Muscle layer of colon (tissue), 2 donors: ENCODE results near the gene CARD11.

Source experiments
- H3K27ac ChIP-seq: one replicate; pipeline ENCODE4 v1.7.0; 2013; ENCODE audit warnings: low read depth, mild to moderate bottlenecking, low read length, moderate library complexity
- H3K27me3 ChIP-seq, 2 donors: one replicate each; pipeline ENCODE4 v1.7.0; 2013; ENCODE audit warnings: low read length in 2 of 2, mild to moderate bottlenecking in 2 of 2; ENCODE audit not compliant: insufficient read depth in 2 of 2, control insufficient read depth in 1 of 2
- H3K36me3 ChIP-seq: one replicate; pipeline ENCODE4 v1.7.0; 2013; ENCODE audit warnings: mild to moderate bottlenecking, low read length; ENCODE audit not compliant: insufficient read depth
- H3K4me1 ChIP-seq: one replicate; pipeline ENCODE4 v1.7.0; 2013; ENCODE audit warnings: mild to moderate bottlenecking, low read length; ENCODE audit not compliant: insufficient read depth
- H3K4me3 ChIP-seq, 2 donors: one replicate each; pipeline ENCODE4 v1.7.0; 2013; ENCODE audit warnings: low read length in 2 of 2, low read depth in 1 of 2, mild to moderate bottlenecking in 1 of 2, moderate library complexity in 1 of 2
- H3K9ac ChIP-seq: one replicate; pipeline ENCODE4 v1.7.0; 2013; ENCODE audit warnings: low read length
- H3K9me3 ChIP-seq: one replicate; pipeline ENCODE4 v1.7.0; 2013; ENCODE audit warnings: mild to moderate bottlenecking, low read length
- donor health status: abdominal sarcoma.
- donor health status: Adenocarcinoma of cecum.

The CARD11 gene

GRCh38 chr7:2996141-2996540 is 47.5 kb downstream of the CARD11 start:
- H3K9me3 ChIP-seq: no peaks in the 10 kb centered on the region
- no peak overlapping the region for H3K4me3 ChIP-seq
- no peaks in the 10 kb centered on the region for H3K4me1 ChIP-seq
- no peaks in the 10 kb centered on the region for H3K36me3 ChIP-seq
- no peak overlapping the region for H3K9ac ChIP-seq
- no peak overlapping the region for H3K27ac ChIP-seq
- H3K27me3 ChIP-seq: no peaks in the 10 kb centered on the region

DNA sequence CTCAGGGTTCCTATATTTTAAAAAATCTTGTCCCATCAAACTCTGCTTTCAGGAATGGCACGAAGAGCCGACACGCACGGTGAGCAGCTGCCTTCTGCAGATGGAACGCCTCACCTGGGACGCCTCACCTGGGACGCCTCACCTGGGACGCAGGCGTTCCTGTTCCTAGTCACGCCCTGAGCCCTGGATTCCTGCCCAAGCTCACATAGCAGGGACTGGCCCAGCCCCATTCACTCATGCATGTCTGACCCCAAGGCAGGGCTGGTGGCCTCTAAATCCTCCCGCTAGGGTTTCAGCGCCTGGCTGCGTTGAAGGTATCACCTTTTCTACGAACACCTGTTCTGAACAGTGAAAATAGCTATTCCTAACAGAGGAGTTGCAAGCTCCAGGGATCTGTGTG is 49.8 kb downstream of the CARD11 start:
- H3K27me3 ChIP-seq: no peaks in the 10 kb centered on the region
- no peaks in the 10 kb centered on the region for H3K9me3 ChIP-seq
- no peaks in the 10 kb centered on the region for H3K4me1 ChIP-seq
- H3K4me3 ChIP-seq: no peak overlapping the region
- H3K9ac ChIP-seq: no peak overlapping the region
- H3K27ac ChIP-seq: no peak overlapping the region
- H3K36me3 ChIP-seq: no peaks in the 10 kb centered on the region

- Histone ChIP-seq H3K36me3 (no peaks in the 10 kb centered on the region), H3K9me3 (no peaks in the 10 kb centered on the region), H3K4me3 (no peak overlapping the region), H3K27ac (no peak overlapping the region), H3K4me1 (no peaks in the 10 kb centered on the region), H3K9ac (no peak overlapping the region), H3K27me3 (no peaks in the 10 kb centered on the region)
These were observed 50.3 kb downstream of the CARD11 start for GRCh38 chr7:2993396-2993795.

DNA sequence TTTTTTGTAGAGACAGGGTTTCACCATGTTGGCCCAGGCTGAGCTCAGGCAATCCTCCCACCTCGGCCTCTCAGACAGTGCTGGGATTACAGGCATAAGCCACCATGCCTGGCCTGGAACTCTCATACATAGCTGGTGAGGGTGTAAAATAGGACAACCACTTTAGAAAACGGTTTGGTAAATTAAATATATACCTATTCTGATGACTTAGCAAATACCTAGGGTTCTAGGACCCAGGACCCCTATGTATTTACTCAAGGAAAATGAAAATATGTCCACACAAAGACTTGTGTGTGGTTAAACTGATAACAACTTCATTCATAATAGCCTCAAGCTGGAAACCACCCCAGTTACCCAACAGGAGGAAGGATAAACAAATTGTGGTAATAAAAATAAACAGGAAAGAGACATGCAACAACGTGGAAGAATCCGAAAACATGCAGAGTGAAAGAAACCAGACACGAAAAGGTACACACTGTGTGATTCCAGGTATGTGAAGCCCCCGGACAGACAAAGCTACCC is 52.7 kb downstream of the CARD11 start:
- Histone ChIP-seq H3K27ac (no peak overlapping the region), H3K9me3 (no peaks in the 10 kb centered on the region), H3K9ac (no peak overlapping the region), H3K27me3 (no peaks in the 10 kb centered on the region), H3K36me3 (no peaks in the 10 kb centered on the region), H3K4me1 (no peaks in the 10 kb centered on the region), H3K4me3 (no peak overlapping the region)

DNA sequence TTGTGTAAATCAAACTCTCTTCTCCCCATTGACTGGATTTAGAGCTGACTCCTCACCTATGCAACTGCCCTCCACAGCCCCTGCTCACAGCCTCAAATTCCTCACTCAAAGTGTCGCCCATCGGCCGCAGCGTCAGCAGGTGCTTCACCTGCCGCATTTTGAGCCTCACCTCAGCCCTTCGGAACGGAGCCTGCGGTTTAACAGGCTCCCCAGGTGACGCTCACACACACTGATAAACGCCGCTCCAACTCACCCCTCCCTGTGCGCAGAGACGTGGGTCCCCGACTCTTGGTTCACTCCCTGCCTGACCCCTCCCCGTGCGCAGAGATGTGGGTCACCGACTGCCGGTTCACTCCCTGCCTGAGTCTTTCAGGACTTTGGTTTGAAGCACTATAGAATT is 57.1 kb downstream of the CARD11 start:
- Histone ChIP-seq H3K9ac (no peak overlapping the region), H3K27ac (no peak overlapping the region), H3K36me3 (no peaks in the 10 kb centered on the region), H3K9me3 (no peaks in the 10 kb centered on the region), H3K4me3 (no peak overlapping the region), H3K27me3 (no peaks in the 10 kb centered on the region), H3K4me1 (no peaks in the 10 kb centered on the region)

- Histone ChIP-seq H3K27me3 (no peaks in the 10 kb centered on the region), H3K9ac (no peak overlapping the region), H3K27ac (no peak overlapping the region), H3K9me3 (no peaks in the 10 kb centered on the region), H3K4me1 (no peaks in the 10 kb centered on the region), H3K4me3 (no peak overlapping the region), H3K36me3 (no peaks in the 10 kb centered on the region)
These were observed 57.8 kb downstream of the CARD11 start for GRCh38 chr7:2985866-2986265.

GRCh38 chr7:2984091-2984490 is 59.6 kb downstream of the CARD11 start:
- H3K27ac ChIP-seq: no peak overlapping the region
- no peaks in the 10 kb centered on the region for H3K4me1 ChIP-seq
- H3K36me3 ChIP-seq: no peaks in the 10 kb centered on the region
- no peak overlapping the region for H3K9ac ChIP-seq
- H3K9me3 ChIP-seq: no peaks in the 10 kb centered on the region
- peaks cover 0 to 11% of the 10 kb centered on the region in 2 donors for H3K27me3 ChIP-seq
- no peak overlapping the region for H3K4me3 ChIP-seq

DNA sequence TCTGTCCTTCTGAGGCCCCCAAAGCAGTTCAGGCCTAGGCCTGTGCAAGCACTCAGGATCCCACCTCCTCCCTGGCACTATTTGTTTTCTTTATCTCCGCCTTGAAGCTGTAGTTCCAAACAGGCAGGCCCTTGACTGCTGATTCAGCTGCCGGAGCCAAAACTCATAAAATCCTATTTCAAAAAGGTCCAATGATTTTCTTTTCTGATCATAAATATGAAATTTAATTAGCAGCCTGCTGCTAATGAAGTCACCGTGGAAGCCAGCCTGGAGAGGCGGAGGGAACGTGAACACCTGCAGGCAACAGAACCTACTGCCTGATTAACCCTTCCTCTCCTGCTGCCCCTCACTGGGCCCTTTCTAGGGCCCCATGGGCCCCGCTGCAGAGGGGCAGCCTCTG is 60.1 kb downstream of the CARD11 start:
- H3K27me3 ChIP-seq: peaks cover 0 to 11% of the 10 kb centered on the region in 2 donors
- H3K36me3 ChIP-seq: no peaks in the 10 kb centered on the region
- no peak overlapping the region for H3K4me3 ChIP-seq
- no peak overlapping the region for H3K27ac ChIP-seq
- no peaks in the 10 kb centered on the region for H3K9me3 ChIP-seq
- no peaks in the 10 kb centered on the region for H3K4me1 ChIP-seq
- H3K9ac ChIP-seq: no peak overlapping the region

DNA sequence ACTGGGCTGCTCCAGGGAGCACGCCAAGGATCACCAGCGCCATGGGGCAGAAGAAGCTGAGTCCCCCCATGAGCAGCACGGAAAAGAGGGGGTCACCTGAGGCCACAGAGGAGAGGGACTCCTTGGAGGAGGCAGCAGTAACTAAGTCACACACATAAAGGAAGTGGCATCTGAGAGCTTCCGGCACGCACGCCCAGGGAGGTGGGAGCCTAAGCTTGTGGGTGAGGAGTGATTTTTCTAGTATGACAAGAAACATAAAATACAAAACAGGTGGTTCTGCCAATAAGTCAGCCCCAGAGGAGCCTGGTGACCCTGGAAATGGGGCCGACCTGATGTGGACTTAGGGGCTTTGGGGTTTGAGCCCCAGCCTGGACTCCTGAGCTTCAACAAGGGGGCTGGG is 60.8 kb downstream of the CARD11 start:
- no peak overlapping the region for H3K9ac ChIP-seq
- peaks cover 0 to 11% of the 10 kb centered on the region in 2 donors for H3K27me3 ChIP-seq
- no peak overlapping the region for H3K27ac ChIP-seq
- no peak overlapping the region for H3K4me3 ChIP-seq
- no peaks in the 10 kb centered on the region for H3K36me3 ChIP-seq
- H3K4me1 ChIP-seq: no peaks in the 10 kb centered on the region
- no peaks in the 10 kb centered on the region for H3K9me3 ChIP-seq

DNA sequence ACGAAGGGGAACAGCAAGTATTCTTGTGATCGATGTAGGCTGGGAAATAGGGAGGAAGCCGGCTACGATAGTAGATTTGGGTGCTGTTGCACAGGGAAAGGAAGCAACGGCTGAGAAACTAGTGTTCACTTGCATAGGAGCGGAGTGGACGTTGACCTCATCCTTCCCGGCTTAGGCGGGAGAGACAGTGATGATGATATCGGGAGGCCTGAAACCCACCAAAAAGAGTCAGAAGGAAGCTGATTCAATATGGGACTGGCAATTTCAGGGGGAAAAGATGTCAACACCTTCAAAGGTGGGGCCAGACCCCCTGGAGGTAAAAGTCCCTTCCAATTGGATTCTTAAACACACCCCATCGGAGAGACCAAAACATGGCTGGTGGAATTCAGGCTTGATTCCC is 61.3 kb downstream of the CARD11 start:
- no peak overlapping the region for H3K9ac ChIP-seq
- H3K36me3 ChIP-seq: no peaks in the 10 kb centered on the region
- no peak overlapping the region for H3K4me3 ChIP-seq
- peaks cover 0 to 11% of the 10 kb centered on the region in 2 donors for H3K27me3 ChIP-seq
- H3K27ac ChIP-seq: no peak overlapping the region
- no peaks in the 10 kb centered on the region for H3K4me1 ChIP-seq
- H3K9me3 ChIP-seq: no peaks in the 10 kb centered on the region

- peaks cover 0 to 11% of the 10 kb centered on the region in 2 donors for H3K27me3 ChIP-seq
- H3K36me3 ChIP-seq: no peaks in the 10 kb centered on the region
- H3K27ac ChIP-seq: no peak overlapping the region
- no peaks in the 10 kb centered on the region for H3K9me3 ChIP-seq
- no peak overlapping the region for H3K9ac ChIP-seq
- H3K4me1 ChIP-seq: no peaks in the 10 kb centered on the region
- H3K4me3 ChIP-seq: no peak overlapping the region
These were observed 62.6 kb downstream of the CARD11 start for GRCh38 chr7:2981103-2981480.

DNA sequence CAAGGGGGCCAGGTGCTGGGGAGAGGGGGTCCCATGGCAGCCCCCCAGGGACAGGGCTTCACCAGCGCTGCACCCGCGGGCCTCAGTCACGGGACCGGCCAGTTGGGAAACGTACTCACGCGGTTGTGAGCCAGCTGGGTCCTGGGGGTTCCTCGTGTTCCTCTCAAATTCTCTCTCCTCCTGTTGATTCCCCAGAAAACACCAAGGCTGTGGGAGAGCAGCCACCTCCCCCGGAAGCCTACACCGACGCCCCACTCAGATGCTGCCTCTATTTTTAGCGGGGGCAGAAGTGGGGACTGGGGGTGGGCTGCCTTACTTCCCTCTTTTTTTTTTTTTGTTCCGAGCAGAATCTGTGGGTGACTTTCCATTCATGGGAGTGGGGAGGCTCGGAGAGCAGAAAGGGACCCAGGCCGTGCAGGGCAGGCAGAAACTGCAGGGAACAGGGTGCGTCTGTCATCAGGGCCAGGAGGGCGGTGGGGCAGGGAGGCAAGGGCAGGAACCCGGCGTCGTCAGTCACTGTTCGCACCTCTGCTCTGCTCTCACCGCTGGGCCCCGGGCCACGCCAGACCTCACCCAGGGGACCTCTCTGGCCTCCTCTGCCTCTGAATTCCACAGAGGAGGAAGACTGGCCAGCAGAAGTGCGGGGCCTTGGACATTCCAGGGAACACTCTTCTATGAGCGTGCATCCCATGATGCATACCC is 63.1 kb downstream of the CARD11 start:
- Histone ChIP-seq H3K27me3 (peaks cover 0 to 11% of the 10 kb centered on the region in 2 donors), H3K9ac (no peak overlapping the region), H3K36me3 (no peaks in the 10 kb centered on the region), H3K4me3 (no peak overlapping the region), H3K27ac (no peak overlapping the region), H3K9me3 (no peaks in the 10 kb centered on the region), H3K4me1 (no peaks in the 10 kb centered on the region)
